SH-SY5Y (cell line): ENCODE measurements around the gene KCNA2.

Experiments
- GATA2 ChIP-seq: IDR thresholded peaks from 2 replicates; pipeline ENCODE4 v1.6.1; 2011; ENCODE audit warnings: mild to moderate bottlenecking, low read depth, low read length
- GATA3 ChIP-seq: IDR thresholded peaks from 2 replicates; pipeline ENCODE4 v1.6.1; 2011; ENCODE audit warnings: low read depth, mild to moderate bottlenecking, low read length, moderate library complexity

Gene KCNA2

GRCh38 chr1:110551278-110551809 lies 54.8 kb downstream of the KCNA2 start:
- TF ChIP-seq GATA2 = no peak
- no peak for TF ChIP-seq GATA3

- TF ChIP-seq GATA2 (no peak), GATA3 (no peak)
Observed at GRCh38 chr1:110549831-110550230, 56.3 kb downstream of the KCNA2 start.

GRCh38 chr1:110548381-110548780 lies 57.8 kb downstream of the KCNA2 start:
- no peak for TF ChIP-seq GATA3
- no peak for TF ChIP-seq GATA2

- TF ChIP-seq GATA3 = no peak
Observed at GRCh38 chr1:110547017-110547416, 59.1 kb downstream of the KCNA2 start.

- TF ChIP-seq GATA3 (no peak), GATA2 (no peak)
Observed at GRCh38 chr1:110545492-110545891, 60.7 kb downstream of the KCNA2 start.

GRCh38 chr1:110544753-110545152 lies 61.4 kb downstream of the KCNA2 start:
- TF ChIP-seq GATA3 (no peak), GATA2 (no peak)
